Gastroesophageal sphincter (tissue), 3 donors: ENCODE measurements around the gene SMPD3.

Experiments
- EP300 ChIP-seq: sonication (generic); formaldehyde crosslinking; IDR thresholded peaks from one replicate; pipeline ENCODE4 v1.6.1; 2017; ENCODE audit warnings: antibody characterized with exemption, mild to moderate bottlenecking
- POLR2A ChIP-seq, 2 donors: fragments of 450-650 bp; IDR thresholded peaks; one replicate each; pipeline ENCODE4 v1.6.1; 2017; ENCODE audit warnings: antibody characterized with exemption in 2 of 2, mild to moderate bottlenecking in 2 of 2, moderate library complexity in 1 of 2
- POLR2AphosphoS5 ChIP-seq: sonication (generic); formaldehyde crosslinking; IDR thresholded peaks from one replicate; pipeline ENCODE4 v1.6.1; 2017; ENCODE audit warnings: antibody characterized with exemption
- TF ChIP-seq, protein P1 (sequence below), 4 experiments: fragments of 200-600 bp in 2 of 4; fragments of 450-650 bp in 2 of 4; sonication (generic) in 1 of 4; IDR thresholded peaks; one replicate each; pipeline ENCODE4 v1.5.1; 2017 to 2019; ENCODE audit warnings: antibody characterized with exemption in 4 of 4, mild to moderate bottlenecking in 2 of 4, moderate library complexity in 2 of 4

DNA sequence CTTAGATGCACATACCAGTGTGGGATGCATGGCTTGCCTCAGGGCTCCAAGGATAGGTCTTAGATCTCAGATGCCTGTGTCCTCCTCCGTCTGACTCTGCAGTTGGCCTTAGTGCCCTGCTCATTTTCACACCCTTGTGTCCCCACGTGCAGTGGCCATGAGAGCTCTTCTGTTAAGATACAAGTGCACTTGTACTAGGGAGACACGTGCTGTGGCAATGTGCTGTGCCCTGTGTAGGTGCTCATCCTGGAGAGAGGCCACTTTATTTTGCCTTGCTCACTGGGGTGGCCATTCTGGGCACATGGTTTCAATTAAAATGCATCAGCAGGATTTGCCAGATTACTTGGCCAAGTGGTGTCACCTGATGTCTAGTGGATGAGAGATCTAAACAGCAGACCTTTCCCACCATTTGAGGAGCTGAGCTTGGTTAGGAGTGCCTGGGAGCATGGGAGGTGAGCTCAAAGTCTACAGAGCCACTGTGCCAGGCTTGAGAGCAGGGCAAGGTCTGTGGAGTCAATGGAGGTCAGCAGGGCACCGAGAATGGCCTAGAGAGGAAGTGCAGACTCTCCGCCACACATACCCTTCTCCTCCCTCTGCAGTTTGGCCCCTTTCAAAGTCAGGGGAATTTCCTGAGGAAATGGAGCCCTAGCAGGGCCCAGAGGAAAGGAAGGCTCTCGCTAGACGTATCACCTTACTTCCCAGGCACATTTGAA, 25.2 kb upstream of the SMPD3 start:
- TF ChIP-seq, protein P1, sequence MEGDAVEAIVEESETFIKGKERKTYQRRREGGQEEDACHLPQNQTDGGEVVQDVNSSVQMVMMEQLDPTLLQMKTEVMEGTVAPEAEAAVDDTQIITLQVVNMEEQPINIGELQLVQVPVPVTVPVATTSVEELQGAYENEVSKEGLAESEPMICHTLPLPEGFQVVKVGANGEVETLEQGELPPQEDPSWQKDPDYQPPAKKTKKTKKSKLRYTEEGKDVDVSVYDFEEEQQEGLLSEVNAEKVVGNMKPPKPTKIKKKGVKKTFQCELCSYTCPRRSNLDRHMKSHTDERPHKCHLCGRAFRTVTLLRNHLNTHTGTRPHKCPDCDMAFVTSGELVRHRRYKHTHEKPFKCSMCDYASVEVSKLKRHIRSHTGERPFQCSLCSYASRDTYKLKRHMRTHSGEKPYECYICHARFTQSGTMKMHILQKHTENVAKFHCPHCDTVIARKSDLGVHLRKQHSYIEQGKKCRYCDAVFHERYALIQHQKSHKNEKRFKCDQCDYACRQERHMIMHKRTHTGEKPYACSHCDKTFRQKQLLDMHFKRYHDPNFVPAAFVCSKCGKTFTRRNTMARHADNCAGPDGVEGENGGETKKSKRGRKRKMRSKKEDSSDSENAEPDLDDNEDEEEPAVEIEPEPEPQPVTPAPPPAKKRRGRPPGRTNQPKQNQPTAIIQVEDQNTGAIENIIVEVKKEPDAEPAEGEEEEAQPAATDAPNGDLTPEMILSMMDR (IDR thresholded peaks at IDR 0.05) = no peak
- TF ChIP-seq POLR2AphosphoS5 (no peak), POLR2A (IDR thresholded peaks at IDR 0.05) (no peak), EP300 (no peak)
